ENCODE data around the gene RPS17. TPM values are rescaled to one million over a fixed set of nuclear protein-coding genes. Genes with fewer than 3 reads are reported as not detected.

Gene RPS17
- 707 TPM for total RNA-seq
- long read RNA-seq, transcript RPS17-210 (5 exons, 488 nt), result major isoform, 152 of 154 reads
- long read RNA-seq, partial matches to known transcripts, result 1 of 154 reads
- long read RNA-seq, other reads (novel, unspliced or antisense), result 0 of 154 reads

DNA sequence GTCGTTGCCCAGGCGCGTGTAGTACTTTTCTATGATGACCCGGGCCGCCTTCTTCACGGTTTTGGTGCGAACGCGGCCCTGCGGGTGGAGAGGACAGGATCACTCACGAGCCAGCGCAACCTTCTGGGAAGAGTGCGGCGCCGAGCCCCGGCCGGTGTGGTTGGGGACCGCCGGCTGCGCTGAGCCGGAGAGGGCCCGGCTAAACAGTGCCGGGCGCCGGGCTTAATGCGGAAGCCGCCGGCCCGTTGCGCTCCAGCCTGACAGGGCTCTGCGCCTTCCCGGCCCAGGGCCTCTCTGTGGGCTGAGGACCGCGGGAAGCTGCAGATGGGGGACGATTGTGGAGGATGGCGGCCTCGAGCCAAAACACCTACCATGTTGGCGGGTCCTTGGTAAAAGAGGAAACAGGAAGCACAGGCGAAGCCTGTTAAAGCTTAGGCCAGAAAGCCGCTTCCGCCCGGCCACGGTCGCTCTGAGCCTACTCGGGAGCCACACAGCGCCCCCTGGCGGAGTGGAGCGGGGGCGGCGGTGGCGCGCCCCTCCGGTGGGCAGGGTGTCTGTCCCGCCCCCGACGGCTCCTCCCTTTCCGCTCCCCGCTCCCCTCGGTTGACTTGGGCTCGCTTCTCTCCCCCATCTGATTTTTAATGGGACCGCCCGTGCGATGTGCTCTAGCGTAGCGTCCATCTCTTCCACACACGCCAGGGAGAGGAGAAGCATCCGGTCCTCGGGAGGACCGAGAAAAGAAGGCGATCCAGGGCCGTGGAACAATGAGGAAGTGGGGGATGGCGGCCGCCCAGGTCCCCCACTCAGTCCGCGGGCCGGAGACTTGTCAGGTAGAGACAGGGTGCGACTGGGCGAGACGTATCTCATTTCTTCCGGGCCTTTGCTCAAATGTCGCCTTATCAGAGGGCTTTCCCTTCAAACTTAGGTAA is at the start of gene RPS17:
Gene RPS17, minus strand, starts transcription at position 403 of the 929 bp plus-strand sequence. Its CDS starts 29 bp downstream, at position 374.
- peak; percentile 98 for ATAC-seq (ENCODE audit: poor library complexity)
- peak; percentile 99 for DNase-seq
- intact Hi-C loops (cut with DNase I), result loop anchor here (10.0 kb wide), 1 partner anchor 444 kb away; the partner anchor contains the start of gene RAMAC

DNA sequence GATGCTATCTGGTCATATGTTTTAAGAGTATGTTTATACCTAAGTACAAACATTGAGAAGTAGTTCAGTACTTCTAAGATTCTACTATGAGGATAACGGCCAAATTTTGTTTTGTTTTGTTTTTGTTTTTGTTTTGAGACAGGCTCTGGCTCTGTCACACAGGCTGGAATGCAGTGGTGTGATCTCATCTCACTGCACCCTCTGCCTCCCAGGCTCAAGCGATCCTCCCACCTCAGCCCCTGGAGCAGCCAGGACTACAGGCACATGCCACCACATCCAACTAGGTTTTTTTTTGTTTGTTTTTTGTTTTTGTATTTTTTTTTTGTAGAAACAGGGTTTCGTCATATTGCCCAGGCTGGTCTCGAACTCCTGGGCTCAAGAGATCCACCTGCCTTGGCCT is 47.5 kb upstream of the RPS17 start:
- intact Hi-C loops (cut with DNase I), result no loop called here
- no peak for ATAC-seq (ENCODE audit: poor library complexity)
- no peak for DNase-seq

DNA sequence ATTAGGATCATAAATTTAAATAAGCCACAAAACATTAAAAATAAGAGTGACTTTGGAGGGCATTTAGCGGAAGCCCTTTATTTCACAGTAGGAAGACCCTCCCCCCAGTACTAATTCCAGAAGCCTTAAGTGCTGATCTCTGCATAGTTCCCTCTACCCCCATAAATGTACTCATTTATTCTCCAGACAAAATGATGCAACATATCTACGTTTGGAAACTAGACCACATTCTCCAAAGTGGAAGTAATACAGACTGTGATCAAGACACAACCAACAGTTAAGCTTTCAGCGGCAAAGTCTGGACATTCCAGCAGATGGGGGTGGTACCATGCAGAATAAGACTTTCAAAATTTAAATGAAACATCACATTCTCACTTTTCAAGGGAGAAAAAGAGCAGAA is 44.8 kb upstream of the RPS17 start:
- DNase-seq (no peak), ATAC-seq (ENCODE audit: poor library complexity) (no peak)
- intact Hi-C loops (cut with DNase I), result no loop called here

DNA sequence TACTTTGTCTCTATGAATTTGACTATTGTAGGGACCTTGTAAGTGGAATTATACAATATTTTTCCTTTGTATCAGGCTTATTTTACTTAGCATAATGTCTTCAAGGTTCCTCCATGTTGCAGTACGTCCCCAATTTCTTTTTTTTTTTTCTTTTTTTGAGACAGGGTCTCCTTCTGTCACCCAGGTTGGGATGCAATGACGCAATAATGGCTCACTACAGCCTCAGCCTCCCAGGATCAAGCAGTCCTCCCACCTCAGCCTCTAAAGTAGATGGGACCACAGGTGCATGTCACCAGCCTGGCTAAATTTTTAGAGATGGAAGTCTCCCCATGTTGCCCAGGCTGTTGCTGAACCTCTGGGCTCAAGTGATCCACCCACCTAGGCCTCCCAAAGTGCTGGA is 40.5 kb upstream of the RPS17 start:
- intact Hi-C loops (cut with DNase I), result no loop called here
- ATAC-seq (ENCODE audit: poor library complexity), result no peak
- DNase-seq, result no peak

DNA sequence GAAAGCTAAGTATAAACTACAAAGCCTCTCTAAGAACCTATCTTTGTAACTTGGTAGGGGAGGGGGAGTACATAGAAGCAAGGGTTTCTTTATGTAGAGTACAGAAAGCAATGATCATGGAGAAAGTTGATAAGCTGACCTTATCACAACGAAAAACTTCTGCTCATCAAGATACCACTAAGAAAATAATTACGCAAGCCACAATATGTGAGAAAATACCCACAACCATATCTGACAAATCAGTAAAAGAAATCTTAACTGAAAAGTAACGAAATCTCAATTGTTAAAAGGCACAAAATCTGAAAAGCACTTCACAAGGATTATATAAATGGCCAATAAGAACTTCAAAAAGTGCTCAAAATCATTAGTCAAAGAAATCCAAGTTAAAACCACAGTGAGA is 35.1 kb upstream of the RPS17 start:
- intact Hi-C loops (cut with DNase I), result no loop called here
- DNase-seq (no peak), ATAC-seq (ENCODE audit: poor library complexity) (no peak)

DNA sequence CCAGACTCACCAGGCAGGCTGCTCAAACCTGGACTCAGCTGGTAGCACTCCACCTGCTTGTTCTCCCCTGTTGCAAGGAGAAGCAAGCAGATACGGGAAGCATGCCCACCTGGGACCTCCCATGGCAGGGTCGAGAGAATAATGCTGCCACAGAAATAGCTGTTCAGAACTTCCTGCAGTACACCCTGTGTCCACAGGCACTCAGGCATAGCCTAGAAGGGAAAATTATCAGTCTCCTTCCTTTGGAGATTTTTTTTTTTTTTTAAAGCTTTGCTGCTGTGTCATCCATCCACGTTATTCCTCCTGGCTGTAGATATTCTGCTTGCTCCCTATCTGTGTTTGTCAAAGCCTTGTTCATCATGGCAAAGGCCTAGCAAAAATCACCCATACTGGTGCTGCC is 32.7 kb upstream of the RPS17 start:
- DNase-seq (no peak), ATAC-seq (ENCODE audit: poor library complexity) (no peak)
- intact Hi-C loops (cut with DNase I), result no loop called here

DNA sequence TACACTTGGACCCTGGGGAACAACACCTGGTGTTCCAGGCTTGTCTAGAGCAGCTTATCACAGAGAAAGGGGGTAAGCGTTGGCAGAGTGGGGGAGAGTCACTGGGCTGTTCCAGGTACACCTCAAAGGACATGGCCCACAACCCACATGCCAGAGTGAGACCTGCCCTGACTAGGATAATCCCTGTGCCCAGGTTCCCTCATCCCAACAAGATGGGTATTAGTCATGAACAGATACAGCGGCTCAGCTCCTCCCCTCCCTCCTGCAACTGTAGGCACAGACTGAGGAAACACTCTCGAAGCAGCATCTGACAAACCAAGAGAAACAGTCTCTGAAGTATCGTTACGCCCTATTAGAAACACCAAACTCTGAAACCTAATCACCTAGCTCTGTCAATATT is 32.1 kb upstream of the RPS17 start:
- ATAC-seq (ENCODE audit: poor library complexity) (no peak), DNase-seq (no peak)
- intact Hi-C loops (cut with DNase I), result no loop called here

DNA sequence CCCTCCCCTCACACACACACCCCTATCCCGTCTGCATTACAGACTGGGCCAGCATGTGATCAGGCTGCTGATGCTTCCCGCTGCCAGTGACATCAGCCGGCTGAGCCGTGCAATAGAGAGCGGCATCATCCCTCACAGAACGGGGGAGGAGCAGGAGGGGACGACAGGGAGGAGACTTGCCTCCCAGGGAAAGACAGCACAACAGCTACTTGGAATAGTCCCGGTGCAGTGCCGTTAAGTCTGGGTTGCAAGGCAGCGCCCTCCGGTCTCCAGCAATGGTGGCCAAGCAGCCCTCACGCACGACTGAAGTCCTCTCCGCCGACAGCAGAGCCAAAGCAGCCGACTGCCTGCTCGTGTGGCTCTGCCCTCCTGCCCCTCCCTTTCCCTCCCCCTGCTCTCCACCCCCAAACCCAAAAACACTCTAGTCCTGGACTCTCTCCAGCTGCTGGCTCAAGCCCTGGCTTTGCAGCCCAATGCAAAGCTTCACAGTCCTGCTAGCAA is 31.5 kb upstream of the RPS17 start:
- peak; percentile 69 for DNase-seq
- intact Hi-C loops (cut with DNase I), result no loop called here
- peak; percentile 92 for ATAC-seq (ENCODE audit: poor library complexity)

DNA sequence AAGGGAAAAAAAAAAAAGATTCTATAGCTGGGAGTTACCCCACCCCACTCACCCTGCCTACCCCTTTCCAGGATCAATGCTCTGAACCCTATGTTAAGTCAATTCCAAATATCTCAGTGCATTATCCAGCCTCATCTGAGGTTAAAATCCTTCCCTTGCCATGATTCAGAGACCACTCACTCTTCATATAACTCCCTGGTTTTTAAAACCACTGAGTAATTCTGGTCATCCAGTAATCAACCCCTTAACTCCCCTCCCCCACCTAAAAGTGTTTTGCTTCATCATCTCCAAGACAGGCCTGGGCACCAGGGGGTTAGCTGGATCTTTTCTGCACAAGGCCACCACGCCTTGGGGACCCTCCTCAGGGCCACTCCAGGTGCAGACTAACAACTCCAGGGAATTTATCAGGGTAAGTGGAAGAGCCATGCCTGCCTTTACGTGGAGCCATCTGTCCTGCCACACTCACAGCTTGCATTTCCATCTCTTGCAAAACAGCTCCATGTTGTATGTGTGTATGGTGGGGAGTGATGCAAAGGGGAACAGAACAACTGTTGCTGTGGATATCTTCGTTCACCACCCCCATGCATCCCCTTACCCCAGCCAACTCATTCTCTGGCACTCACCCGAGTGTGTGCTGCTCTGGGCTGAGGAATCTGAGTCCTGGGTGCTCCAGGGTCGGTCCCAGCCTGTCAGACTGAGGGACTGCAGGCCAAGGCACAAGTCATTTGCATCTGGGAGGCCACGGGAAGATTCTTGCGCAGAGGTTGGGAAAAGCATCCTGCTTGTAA is 30.7 kb upstream of the RPS17 start:
- DNase-seq (no peak), ATAC-seq (ENCODE audit: poor library complexity) (no peak)
- intact Hi-C loops (cut with DNase I), result no loop called here

DNA sequence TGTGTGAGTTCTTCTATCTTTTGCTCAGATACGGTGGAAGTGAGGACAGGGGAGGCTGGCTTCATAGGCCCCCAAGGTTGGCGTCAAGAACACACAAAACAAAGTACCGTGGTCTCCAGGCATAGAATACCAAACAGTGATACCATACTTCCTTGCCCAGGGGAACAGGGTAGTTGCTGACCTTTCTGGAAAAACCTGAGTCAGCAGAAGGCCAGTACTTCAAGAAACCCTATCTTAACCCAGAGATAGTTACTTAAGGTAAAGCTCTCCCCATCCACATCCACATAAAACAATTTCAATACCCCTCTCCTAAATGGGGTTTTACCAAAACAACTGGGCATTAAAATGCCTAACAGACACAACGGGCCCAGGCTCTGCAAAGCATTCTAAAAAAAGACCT is 29.6 kb upstream of the RPS17 start:
- no peak for ATAC-seq (ENCODE audit: poor library complexity)

DNA sequence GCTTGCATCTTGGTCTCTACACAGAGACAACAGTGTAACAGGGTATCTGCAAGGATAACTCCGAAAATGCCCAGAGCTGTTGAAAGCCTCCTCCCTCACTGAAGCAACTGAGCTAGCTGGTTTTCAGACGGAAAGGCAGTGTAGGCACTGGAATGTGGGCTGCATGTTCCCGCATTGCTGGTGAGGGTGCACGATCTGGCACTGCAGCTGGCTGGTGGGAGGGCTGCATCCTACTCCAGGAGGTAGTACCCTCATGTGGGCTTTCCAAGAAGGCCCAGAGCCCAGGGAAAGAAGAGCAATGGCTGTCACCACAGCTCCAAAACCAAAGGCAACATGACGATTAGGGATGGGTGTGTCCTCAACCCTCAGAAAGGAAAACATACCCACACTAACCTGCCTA is 28.7 kb upstream of the RPS17 start:
- no peak for ATAC-seq (ENCODE audit: poor library complexity)
- intact Hi-C loops (cut with DNase I), result no loop called here
- no peak for DNase-seq

More for the DNA sequence above, 29.6 kb upstream of the RPS17 start:
- intact Hi-C loops (cut with DNase I), result no loop called here
- DNase-seq, result no peak

DNA sequence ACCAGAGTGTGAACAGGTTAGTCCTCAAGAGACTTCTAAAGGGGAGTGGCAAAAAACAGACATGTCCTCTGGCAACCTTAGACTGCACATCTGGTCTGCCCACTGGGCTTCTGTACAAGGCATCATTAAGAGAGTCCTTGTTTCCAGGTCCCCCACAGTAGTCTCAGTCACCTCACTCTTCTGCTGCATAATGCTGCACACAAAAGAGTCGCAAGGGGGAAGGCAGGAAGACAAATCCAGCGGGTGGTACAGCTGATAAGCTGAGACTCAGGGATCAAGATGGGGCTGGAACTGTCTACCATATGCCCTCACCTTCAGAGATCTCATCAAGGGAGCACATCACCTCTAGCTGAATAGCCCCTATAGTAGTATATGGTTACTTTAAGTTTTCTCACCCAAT is 27.4 kb upstream of the RPS17 start:
- intact Hi-C loops (cut with DNase I), result no loop called here
- ATAC-seq (ENCODE audit: poor library complexity), result no peak
- DNase-seq, result no peak

DNA sequence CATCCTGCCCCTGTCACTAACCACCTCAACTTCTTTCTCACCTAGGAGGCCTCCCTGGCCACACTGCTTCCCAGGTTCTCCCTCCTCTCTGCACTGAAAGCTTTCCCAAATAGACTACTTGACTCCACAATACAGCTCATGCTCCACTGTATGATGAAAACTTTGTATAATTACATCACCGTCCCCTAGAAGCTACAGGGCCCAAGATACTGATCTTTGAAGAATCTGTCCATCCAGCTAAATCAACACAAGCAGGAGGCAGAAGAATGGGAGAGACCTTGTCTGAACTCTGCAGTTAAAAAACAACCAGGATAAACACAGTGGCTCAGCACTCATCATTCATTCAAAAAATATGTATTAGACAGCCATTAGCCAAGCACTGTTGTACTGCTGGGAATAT is 26.4 kb upstream of the RPS17 start:
- DNase-seq (no peak), ATAC-seq (ENCODE audit: poor library complexity) (no peak)
- intact Hi-C loops (cut with DNase I), result no loop called here

DNA sequence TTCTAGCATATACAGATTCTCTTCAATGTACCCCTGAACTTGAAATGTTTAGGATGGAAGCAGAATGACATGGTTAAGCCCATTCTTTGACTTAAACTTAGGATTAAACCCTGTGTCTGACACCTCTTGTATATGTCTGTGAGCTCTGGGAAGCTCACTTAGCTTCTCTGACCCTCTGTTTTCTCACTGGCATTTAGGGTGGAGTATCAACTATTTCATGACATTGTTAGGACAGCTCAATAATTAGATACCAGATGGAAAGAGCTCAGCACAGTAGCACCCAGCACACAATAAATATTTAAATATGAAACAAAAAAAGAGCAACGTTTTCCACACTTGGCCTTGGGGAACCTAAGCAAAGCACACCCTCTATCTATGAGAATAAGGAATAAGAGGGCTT is 18.2 kb upstream of the RPS17 start:
- ATAC-seq (ENCODE audit: poor library complexity), result no peak
- intact Hi-C loops (cut with DNase I), result no loop called here
- no peak for DNase-seq

DNA sequence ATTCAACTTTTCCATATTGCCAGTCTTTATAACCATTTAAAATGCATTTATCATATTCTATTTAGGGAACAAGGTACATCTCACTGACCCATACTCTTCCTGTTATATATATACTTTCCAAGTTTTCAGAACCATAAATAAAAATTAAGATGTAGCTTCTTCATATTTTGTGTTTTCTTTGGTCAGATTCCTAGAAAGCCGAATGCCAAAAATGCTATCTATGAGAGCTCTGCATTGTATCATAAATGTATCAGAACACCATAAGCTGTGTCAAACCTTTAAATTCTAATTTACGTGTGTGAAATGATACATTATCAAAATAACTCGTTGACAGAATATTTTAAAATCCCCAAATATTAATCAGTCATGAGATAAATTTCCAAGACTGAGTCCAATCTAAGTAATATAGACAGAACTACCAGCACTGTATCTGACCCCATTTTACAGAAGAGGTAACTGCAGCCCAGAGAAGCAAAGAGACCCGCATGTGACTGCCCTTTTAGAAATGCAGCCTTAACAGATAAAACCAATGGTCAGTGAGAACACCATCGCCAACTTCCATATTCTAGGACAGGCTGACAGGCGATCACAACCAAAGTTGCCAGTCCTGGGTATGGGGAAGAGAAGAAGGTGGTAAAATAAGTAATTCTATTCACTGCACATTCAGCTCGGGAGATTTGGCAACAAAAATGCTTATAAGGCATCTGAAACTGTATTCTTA is 16.2 kb upstream of the RPS17 start:
- ATAC-seq (ENCODE audit: poor library complexity) (no peak), DNase-seq (no peak)
- intact Hi-C loops (cut with DNase I), result no loop called here

DNA sequence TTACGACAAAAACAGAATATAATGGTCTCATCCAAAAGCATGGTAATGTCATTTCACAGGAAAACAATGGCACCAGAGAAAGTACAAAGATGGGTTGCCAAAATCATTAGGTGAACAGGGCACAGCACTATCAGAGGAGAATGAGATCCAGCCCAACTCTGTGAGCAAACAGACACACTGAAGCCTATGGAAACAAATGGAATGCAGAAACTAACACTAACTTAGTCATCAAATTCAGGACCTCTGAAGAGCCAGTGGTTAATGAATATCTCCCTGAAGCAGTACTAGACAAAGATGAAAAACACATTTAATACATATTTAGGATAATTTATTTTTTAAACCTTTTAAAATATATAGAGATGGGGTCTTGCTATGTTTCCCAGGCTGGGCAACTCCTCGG is 14.6 kb upstream of the RPS17 start:
- ATAC-seq (ENCODE audit: poor library complexity) (no peak), DNase-seq (no peak)
- intact Hi-C loops (cut with DNase I), result no loop called here

DNA sequence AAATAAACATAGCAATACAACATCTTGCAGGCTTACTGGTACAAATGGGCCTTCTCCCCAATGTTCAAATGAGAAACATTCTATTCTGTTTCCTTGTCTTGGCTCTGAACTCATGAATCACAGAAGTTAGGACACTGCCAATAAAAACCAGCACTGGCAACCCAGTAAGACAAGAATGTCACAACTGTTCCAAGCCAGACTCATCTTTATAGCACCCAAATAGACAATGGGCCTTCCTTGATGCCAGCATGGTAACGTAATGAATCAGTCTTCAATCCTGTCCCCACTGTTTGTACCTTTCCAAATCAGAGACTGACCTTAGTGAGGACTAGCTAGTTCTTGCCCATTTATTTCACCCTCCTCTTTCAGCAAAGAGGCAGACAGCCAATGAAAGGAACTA is 14.1 kb upstream of the RPS17 start:
- DNase-seq (no peak), ATAC-seq (ENCODE audit: poor library complexity) (no peak)
- intact Hi-C loops (cut with DNase I), result no loop called here

DNA sequence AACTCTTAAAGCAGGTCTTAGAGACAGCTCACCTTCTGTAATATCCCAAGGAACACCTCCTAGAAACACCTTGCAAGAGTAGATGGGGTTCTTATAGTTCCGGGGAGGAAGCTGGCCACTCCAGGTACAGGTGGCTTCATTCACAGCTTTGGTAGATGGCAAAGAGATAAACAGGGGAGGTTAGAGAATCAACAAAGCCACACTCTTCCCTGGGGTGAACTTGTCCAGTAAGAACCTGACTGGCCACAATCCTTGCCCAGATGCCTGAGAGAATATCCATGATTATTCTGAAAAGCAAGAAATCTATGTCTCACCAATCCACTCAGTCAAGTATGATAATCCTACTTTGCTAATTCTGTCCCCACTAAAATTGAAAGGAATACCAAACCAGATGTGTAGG is 13.6 kb upstream of the RPS17 start:
- intact Hi-C loops (cut with DNase I), result no loop called here
- DNase-seq (no peak), ATAC-seq (ENCODE audit: poor library complexity) (no peak)

DNA sequence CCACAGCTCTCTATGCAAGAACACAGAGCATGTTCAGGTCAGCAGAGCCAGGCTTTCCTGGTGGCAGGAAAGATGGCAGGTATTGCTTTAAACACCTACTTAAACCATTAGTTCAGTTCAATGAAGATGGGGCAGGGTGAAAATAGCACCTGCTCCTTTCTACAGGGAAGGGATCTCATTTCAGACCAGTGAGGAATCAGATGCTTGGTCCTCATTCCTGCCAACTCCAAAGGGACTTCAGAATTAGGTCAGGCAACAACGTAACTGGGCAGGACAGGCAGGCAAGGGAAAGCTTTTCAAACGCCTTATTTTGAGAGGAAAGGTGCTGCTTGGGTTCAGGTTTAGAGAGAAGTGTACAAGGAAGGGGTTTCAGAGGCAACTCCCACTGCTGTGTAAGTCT is 12.6 kb upstream of the RPS17 start:
- DNase-seq, result no peak
- intact Hi-C loops (cut with DNase I), result no loop called here
- no peak for ATAC-seq (ENCODE audit: poor library complexity)
